ENCODE data around the gene FAM222A.

Gene FAM222A

GRCh38 chr12:109752117-109753053 lies 38.8 kb downstream of the FAM222A start:
- DNase-seq: no peak
- TF ChIP-seq GATA1 (IDR thresholded peaks at IDR 0.05; ENCODE audit: low read depth, low read length): no peak
- no peak for TF ChIP-seq POLR2A (IDR thresholded peaks at IDR 0.05; ENCODE audit: low read length)

GRCh38 chr12:109753054-109753401 lies 39.4 kb downstream of the FAM222A start:
- no peak for DNase-seq
- TF ChIP-seq GATA1 (IDR thresholded peaks at IDR 0.05; ENCODE audit: low read depth, low read length) (no peak), POLR2A (IDR thresholded peaks at IDR 0.05; ENCODE audit: low read length) (no peak)

- TF ChIP-seq GATA1 (IDR thresholded peaks at IDR 0.05; ENCODE audit: low read depth, low read length): no peak
- TF ChIP-seq POLR2A (IDR thresholded peaks at IDR 0.05; ENCODE audit: low read length): no peak
- DNase-seq: no peak
These were observed 40.3 kb downstream of the FAM222A start for GRCh38 chr12:109753959-109754358.

- DNase-seq: no peak
- TF ChIP-seq POLR2A (IDR thresholded peaks at IDR 0.05; ENCODE audit: low read length) (no peak), GATA1 (IDR thresholded peaks at IDR 0.05; ENCODE audit: low read depth, low read length) (no peak)
These were observed 42.8 kb downstream of the FAM222A start for GRCh38 chr12:109756457-109756856.

GRCh38 chr12:109757671-109758265 lies 44.1 kb downstream of the FAM222A start:
- DNase-seq: no peak
- TF ChIP-seq GATA1 (IDR thresholded peaks at IDR 0.05; ENCODE audit: low read depth, low read length) (no peak), POLR2A (IDR thresholded peaks at IDR 0.05; ENCODE audit: low read length) (no peak)

- TF ChIP-seq POLR2A (IDR thresholded peaks at IDR 0.05; ENCODE audit: low read length) (no peak), GATA1 (IDR thresholded peaks at IDR 0.05; ENCODE audit: low read depth, low read length) (no peak)
- DNase-seq: no peak
These were observed 45.1 kb downstream of the FAM222A start for GRCh38 chr12:109758426-109759420.

GRCh38 chr12:109759595-109759994 lies 46.0 kb downstream of the FAM222A start:
- TF ChIP-seq POLR2A (IDR thresholded peaks at IDR 0.05; ENCODE audit: low read length) (no peak), GATA1 (IDR thresholded peaks at IDR 0.05; ENCODE audit: low read depth, low read length) (no peak)
- DNase-seq: no peak

GRCh38 chr12:109760031-109760929 lies 46.7 kb downstream of the FAM222A start:
- no peak for TF ChIP-seq GATA1 (IDR thresholded peaks at IDR 0.05; ENCODE audit: low read depth, low read length)
- no peak for TF ChIP-seq POLR2A (IDR thresholded peaks at IDR 0.05; ENCODE audit: low read length)
- no peak for DNase-seq

GRCh38 chr12:109760930-109761921 lies 47.6 kb downstream of the FAM222A start:
- no peak for TF ChIP-seq POLR2A (IDR thresholded peaks at IDR 0.05; ENCODE audit: low read length)
- no peak for TF ChIP-seq GATA1 (IDR thresholded peaks at IDR 0.05; ENCODE audit: low read depth, low read length)
- DNase-seq: no peak

GRCh38 chr12:109762071-109762672 lies 48.5 kb downstream of the FAM222A start:
- no peak for DNase-seq
- TF ChIP-seq GATA1 (IDR thresholded peaks at IDR 0.05; ENCODE audit: low read depth, low read length) (no peak), POLR2A (IDR thresholded peaks at IDR 0.05; ENCODE audit: low read length) (no peak)

- TF ChIP-seq GATA1 (IDR thresholded peaks at IDR 0.05; ENCODE audit: low read depth, low read length) (no peak), POLR2A (IDR thresholded peaks at IDR 0.05; ENCODE audit: low read length) (no peak)
- no peak for DNase-seq
These were observed 49.1 kb downstream of the FAM222A start for GRCh38 chr12:109762673-109763191.

All from erythroblast (primary cell).